Stimulated activated CD4-positive, alpha-beta T cell treated with anti-CD3 and anti-CD28 coated beads, Interleukin-4, amount 100 ng/mL, for 48 hours (primary cell): ENCODE data around the gene DDIT4L.
"Not testable (repeated sequence)": the region's sequence is repeated elsewhere in the genome, so short reads cannot be mapped to it uniquely, and the experiment has no call there.

Experiments
- DNase-seq, 2 donors: peaks; one replicate each; pipeline ENCODE4 v3.0.0-alpha.2; 2020; ENCODE audit warnings: low read depth in 2 of 2

The DDIT4L gene

GRCh38 chr4:100189820-100190642, at the start of gene DDIT4L:
Gene DDIT4L (minus strand): TSS chr4:100190468. CDS start chr4:100189983, 485 bp downstream.
- DNase-seq = no peak

DNA sequence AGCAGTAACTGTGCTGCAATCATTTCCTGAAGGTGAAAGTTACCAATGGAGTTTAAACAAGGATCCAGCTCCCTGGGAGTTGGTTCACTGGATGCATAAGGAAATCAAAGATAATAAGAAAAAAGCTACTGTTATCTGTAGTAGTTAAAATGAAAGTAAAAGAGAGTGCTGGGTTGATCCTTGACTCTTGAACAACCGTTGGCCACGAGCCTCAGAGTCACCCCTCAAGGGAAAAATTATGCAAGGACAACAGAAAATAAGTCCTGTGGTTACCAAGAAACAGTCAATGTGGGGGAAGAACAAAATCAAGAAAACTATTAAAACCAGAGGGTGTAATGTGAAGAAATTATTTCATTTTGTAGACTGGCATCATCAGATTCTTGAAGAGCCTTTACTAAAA, 49.7 kb upstream of the DDIT4L start:
- DNase-seq = no peak

- DNase-seq = no peak
Observed at GRCh38 chr4:100224721-100225120, 34.5 kb upstream of the DDIT4L start.

DNA sequence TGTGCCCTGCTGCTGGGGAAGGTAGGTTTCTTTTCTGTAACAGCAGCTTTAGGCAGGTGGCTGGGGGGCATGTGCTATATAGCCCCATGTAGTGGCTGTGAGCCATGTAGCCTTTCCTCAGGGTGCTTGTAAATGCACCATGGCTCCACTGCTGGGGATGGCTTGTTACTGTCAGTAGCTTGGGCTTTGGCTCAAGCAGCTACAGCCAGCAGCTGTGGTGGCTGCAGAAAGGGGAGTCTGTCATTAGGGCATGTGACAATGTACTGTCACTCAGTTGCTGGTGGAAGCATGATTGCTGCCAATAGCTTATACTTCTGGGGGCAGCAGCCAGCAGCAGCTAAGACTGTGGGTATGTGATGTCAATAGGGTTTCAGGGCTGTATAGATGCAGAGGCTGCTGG, 33.9 kb upstream of the DDIT4L start:
- DNase-seq = no peak

DNA sequence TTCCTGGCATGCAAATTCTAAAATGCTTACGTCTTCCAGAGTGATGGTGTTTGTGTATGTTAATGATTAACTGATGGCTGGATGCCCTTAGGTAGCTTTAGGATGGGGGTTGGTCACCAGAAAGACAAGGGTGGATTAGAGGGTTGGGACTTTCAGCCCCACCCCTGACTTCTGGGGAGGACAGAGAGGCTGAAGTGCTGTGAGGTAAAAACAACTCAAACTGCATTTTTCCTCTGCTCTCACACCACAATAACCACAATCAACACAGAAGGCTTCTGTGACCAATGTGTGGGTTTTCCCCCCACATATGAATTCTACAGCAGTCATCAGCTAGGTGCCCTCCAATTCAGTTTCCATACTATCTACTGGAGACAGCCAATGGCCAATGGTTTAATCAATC, 18.7 kb upstream of the DDIT4L start:
- DNase-seq = no peak

GRCh38 chr4:100208459-100208858, 18.2 kb upstream of the DDIT4L start:
- no peak for DNase-seq

DNA sequence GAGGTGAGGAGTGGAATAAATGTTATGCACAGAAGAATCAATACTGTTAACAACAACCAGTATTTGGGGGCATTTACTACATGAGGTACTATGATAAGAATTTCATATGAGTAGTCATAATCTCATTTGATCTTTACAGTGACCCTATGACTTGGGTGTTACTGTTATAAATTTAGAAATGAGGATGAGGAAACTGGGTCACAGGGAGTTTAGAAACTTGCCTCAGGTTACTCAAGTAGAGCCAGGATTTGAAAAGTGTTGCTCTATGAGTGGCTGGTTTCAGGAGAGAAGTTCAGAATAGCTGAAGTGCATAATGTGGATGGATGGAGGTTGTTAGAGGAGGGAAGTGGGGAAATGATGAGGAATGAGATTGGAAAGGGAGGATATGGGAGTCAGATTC, 16.6 kb upstream of the DDIT4L start:
- DNase-seq = no peak

- no peak for DNase-seq
Observed at GRCh38 chr4:100198061-100198460, 7.8 kb upstream of the DDIT4L start.

DNA sequence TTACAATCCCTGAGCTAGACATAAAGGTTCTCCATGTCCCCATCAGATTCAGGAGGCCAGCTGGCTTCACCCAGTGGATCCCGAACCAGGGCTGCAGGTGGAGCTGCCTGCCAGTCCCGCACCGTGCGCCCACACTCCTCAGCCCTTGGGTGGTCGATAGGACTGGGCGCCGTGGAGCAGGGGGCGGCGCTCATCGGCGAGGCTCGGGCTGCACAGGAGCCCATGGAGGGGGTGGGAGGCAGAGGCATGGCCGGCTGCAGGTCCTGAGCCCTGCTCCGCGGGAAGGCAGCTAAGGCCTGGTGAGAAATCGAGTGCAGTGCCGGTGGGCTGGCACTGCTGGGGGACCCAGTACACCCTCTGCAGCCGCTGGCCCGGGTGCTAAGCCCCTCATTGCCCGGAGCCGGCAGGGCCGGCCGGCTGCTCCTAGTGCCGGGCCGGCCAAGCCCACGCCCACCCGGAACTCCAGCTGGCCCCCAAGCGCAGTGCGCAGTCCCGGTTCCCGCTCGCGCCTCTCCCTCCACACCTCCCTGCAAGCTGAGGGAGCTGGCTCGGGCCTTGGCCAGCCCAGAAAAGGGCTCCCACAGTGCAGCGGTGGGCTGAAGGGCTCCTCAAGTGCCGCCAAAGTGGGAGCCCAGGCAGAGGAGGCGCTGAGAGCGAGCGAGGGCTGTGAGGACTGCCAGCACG, 6.3 kb upstream of the DDIT4L start:
- DNase-seq = not testable (repeated sequence)

DNA sequence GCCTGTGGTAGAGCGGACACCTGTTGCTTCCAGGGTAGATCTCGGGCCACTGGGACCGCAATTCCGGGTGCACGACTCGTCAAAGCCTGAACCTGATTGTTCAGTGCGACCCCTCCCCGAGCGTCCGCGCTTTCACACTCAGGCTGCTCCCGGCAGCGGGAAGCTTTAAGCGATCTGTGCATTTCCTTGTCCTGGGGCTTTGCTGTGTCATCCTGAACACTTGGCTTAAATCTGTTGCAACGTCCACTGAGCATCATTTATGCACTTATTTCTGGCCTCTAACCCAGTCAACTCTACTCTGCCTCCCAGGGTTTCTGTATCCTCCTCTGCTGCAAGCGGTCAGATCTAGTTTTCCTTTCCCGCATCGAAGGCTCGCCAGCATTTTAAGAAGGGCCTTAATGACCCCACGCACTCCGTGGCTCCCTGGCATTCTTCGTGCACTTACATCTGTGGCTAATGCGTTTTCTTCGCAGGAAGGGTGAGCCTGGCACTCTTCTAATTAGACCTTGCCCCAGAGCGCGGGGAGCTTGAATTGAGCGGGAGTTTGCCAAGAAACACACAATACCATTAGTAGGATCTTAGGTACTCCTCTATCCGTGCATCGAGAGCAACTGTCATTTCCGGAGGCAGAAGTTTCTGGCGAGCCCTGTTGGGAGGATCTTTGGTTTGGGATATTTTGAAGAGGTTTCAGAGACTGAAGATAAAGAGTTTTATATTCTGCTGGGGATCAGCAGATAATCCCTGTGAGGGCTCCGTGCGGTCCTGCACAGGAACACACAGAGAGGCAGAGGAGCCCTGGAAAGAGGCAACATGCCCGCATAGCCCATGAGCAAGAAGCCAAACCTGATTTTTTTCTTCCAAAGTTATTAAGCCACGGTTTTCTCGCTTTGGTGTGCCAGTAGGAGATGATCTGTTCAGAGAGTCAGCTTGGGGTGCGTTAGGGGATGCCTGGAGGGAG, 654 bp upstream of the DDIT4L start:
- DNase-seq = no peak

DNA sequence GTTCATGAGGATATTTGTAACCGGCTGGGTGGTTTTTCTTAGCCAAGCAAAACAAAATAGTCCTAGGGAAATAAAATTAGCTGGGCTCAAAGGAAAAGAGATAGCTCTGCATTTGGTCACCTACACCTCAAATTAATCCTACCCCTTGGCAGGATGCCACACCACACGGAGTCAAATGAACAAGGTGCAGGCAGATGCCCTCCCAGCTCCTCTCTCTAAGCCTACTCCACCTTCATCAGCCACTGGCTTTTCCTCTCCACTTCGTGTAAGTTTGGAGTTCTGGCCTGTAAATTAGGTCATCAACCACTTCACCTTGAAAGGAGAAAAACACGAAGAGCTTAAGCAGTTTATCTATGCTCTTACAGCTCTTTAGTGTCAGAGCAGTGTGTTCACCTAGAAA, 1.4 kb downstream of the DDIT4L start:
- DNase-seq = no peak

GRCh38 chr4:100187781-100188180, 2.5 kb downstream of the DDIT4L start:
- DNase-seq = no peak

- DNase-seq = no peak
Observed at GRCh38 chr4:100184787-100185186, 5.5 kb downstream of the DDIT4L start.

DNA sequence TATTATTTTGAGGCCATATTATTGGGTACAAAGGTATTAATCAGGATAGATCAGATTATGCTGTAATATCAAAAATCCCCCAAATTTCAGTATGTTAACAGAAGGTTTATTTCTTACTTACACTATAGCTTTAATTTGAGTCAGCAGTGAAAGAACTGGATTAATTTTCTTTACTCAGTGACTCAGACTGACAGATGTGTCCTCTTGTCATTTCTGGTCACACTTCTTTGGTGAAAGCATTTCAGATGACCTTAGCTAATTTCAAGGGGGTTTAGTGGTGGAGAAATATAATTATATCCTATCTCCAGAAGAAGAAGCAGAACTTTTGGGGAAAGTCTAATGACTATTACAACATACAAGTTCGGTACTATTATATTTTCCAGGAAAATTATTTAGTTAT, 12.4 kb downstream of the DDIT4L start:
- DNase-seq = no peak

DNA sequence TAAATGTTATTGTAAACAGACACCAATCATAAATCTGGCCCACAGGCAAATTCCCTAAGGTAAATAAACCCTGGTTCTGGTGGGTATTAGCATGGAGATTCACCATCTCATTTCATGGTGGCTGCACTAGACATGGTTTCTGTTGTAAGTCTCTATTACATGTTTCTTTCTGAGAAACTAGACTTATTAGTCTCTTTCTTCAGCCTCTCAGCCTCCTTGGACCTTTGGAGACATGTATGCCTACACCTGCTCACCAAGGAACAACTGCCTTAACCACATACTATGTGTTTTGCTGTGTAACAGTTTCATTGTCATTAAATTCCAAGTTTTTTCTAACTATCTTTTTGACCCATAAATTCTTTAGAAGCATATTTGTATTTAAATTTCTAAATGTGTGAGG, 13.1 kb downstream of the DDIT4L start:
- no peak for DNase-seq

DNA sequence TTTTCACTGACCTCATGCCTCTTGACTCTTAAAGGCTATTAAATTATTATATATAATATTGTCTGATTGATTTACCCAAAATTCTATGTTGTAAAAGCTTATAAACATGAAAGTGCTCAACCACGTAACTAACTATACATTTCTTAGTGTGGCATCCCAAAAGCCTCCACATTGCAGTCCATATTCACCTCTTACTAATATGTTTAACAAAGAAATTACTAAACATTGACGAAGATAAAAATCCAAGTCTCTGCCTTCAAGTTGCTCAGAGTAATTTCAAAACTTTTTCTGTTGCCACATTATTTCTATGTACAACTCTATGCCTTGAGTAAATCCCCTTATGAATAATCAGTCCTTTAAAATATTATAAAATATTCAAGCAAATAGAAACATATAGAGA, 14.4 kb downstream of the DDIT4L start:
- DNase-seq = no peak

GRCh38 chr4:100174985-100175383, 15.3 kb downstream of the DDIT4L start:
- DNase-seq = no peak

DNA sequence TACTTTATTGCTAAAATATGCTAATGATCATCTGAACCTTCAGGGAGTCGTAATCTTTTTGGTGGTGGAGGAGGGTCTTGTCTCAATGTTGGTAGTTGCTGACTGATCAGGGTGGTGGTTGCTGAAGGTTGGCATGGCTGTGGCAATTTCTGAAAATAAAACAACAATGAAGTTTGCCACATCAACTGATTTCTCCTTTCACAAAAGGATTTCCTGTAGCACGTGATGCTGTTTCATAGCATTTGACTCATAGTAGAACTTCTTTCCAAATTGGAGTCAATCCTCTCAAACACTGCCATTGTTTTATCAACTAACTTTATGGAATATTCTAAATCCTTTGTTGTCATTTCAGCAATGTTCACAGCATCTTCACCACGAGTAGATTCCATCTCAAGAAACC, 19.3 kb downstream of the DDIT4L start:
- no peak for DNase-seq

DNA sequence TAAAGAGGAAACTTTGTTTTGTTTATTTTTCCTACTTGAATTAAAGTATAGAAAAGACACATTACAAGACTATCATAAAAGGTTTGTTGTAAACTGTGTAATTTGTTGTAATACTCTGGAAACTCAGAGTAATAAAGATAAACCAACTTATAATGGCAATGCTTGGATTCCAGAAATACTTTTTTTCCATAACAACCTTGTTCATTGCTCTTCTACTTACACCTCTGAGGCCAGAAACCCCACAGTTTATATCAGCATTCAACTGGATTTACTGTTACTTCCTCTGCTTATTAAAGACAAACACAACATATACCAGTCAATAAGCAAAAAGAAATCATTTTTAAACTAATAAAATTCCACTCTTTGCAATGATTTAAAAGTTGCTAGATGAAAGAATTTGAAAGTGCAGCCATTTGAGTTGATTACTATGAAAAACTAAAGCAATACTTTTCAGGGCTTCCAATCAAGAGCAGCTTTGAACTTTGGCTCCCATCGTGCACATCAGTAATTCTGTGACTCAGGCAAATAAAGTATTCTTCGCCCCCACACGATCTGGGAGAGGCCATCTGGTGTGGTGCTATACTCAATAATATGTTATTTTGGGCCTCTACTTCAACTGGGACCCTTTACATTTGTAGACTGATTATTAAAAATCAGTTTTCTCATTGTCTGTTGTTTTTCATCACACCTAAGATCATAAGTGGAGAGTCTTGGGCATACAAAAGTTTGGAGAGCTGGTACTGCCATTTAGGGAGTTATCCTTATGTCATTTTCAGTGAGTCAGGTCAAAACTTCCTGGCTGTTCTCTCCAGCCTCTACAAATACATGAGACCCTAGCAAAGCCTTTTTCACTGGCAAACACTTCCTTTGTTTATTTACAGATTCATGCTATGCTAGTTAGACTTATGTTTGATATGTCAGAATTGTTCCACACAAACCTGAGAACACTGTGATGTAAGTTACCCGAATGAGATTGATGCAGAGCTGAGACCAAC, 20.5 kb downstream of the DDIT4L start:
- DNase-seq = no peak

DNA sequence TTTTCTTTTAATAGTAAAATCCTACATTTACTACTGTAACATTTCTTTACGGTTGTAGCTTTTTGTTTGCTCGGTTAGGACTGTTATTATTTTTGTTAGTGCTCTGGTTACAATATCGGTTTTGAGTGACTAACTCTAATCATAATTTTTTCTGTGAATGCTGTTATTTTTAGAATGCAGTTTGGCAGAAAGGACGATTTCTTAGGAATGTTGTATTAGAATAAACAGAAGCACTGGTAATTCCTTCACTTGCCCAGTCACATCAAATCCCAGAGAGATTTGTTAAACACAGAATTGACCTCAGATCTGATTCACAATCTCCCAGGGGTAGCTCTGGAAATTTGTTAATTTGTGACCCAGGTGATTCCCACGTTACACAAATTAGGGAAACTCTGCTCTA, 21.7 kb downstream of the DDIT4L start:
- no peak for DNase-seq
